IMR-90 (cell line): ENCODE data around the gene SUSD1. TPM values are rescaled to one million over a fixed set of nuclear protein-coding genes. Genes with fewer than 3 reads are reported as not detected.

Source experiments
- ATAC-seq: fragments of 200-7000 bp; cut with Tn5 transposase; 2 replicates; pipeline ENCODE4 v1.9.1; 2020; ENCODE audit warnings: low read depth, mild to moderate bottlenecking, moderate library complexity
- BruUV-seq: library from RNA; stranded (reverse); fragments of 400-500 nt; replicated peaks from 2 replicates; lab custom pipeline; 2021; lab: Mats Ljungman, UMichigan
- CTCF ChIA-PET: fragments of 300-600 bp; formaldehyde crosslinking; extraction: SDS; loops from one replicate; lab custom pipeline; 2021; ENCODE audit warnings: antibody characterized with exemption; lab: Yijun Ruan, JAX
- POLR2A ChIA-PET: fragments of 300-600 bp; sonication (Branson Sonifier 250); formaldehyde crosslinking; loops from one replicate; lab custom pipeline; 2022; ENCODE audit warnings: antibody characterized with exemption; ENCODE audit not compliant: unreplicated experiment; lab: Charles Lee
- DNase-seq: peaks from one replicate; pipeline ENCODE4 v3.0.0; 2013
- H2AFZ ChIP-seq: replicated peaks from 2 replicates; pipeline ENCODE3; 2013; ENCODE audit warnings: low read length, mild to moderate bottlenecking; ENCODE audit not compliant: poor library complexity
- H2AK5ac ChIP-seq: 2 replicates; pipeline ENCODE4 v1.6.1; 2013; ENCODE audit warnings: low read depth, low read length, inconsistent platforms
- H2AK9ac ChIP-seq: replicated peaks from 2 replicates; pipeline ENCODE3; 2013; ENCODE audit warnings: mild to moderate bottlenecking, low read depth, low read length, moderate library complexity; ENCODE audit not compliant: poor library complexity
- H2BK120ac ChIP-seq: 2 replicates; pipeline ENCODE4 v1.6.1; 2013; ENCODE audit warnings: low read depth, low read length, inconsistent platforms
- H2BK15ac ChIP-seq: 3 replicates; pipeline ENCODE4 v1.6.1; 2013; ENCODE audit warnings: low read depth, low read length, inconsistent platforms
- H2BK20ac ChIP-seq: 2 replicates; pipeline ENCODE4 v1.6.1; 2013; ENCODE audit warnings: low read depth, mild to moderate bottlenecking, inconsistent platforms, low read length, moderate library complexity
- H2BK5ac ChIP-seq: 2 replicates; pipeline ENCODE4 v1.6.1; 2013; ENCODE audit warnings: mild to moderate bottlenecking, low read depth, low read length, inconsistent platforms; ENCODE audit not compliant: poor library complexity, severe bottlenecking
- H3K14ac ChIP-seq: replicated peaks from 2 replicates; pipeline ENCODE4 v1.6.1; 2013; ENCODE audit warnings: low read depth, low read length, inconsistent platforms
- H3K18ac ChIP-seq: 2 replicates; pipeline ENCODE4 v1.6.1; 2013; ENCODE audit warnings: low read depth, low read length, control low read depth
- H3K23ac ChIP-seq: 2 replicates; pipeline ENCODE4 v1.6.1; 2013; ENCODE audit warnings: low read depth, low read length, inconsistent platforms
- H3K27ac ChIP-seq: 2 replicates; pipeline ENCODE4 v1.5.1; 2013; ENCODE audit warnings: mild to moderate bottlenecking, control low read depth, low read length; ENCODE audit not compliant: insufficient read depth
- H3K27me3 ChIP-seq: 2 replicates; pipeline ENCODE4 v1.6.1; 2013; ENCODE audit warnings: low read length; ENCODE audit not compliant: control insufficient read depth, insufficient read depth
- H3K36me3 ChIP-seq: 2 replicates; pipeline ENCODE4 v1.6.1; 2013; ENCODE audit warnings: low read length, mixed read lengths; ENCODE audit not compliant: control insufficient read depth, insufficient read depth
- H3K4ac ChIP-seq: 2 replicates; pipeline ENCODE4 v1.6.1; 2013; ENCODE audit warnings: low read depth, low read length, inconsistent platforms
- H3K4me1 ChIP-seq: 2 replicates; pipeline ENCODE4 v1.6.1; 2013; ENCODE audit warnings: low read length, mixed read lengths; ENCODE audit not compliant: control insufficient read depth, insufficient read depth
- H3K4me2 ChIP-seq: 2 replicates; pipeline ENCODE4 v1.6.1; 2013; ENCODE audit warnings: low read depth, mild to moderate bottlenecking, control low read depth, low read length, moderate library complexity
- H3K4me3 ChIP-seq: 2 replicates; pipeline ENCODE4 v1.5.1; 2013; ENCODE audit warnings: low read depth, mild to moderate bottlenecking, control low read depth, low read length, moderate library complexity; ENCODE audit not compliant: insufficient read depth
- H3K56ac ChIP-seq: 2 replicates; pipeline ENCODE4 v1.6.1; 2013; ENCODE audit warnings: low read length, inconsistent platforms; ENCODE audit not compliant: insufficient read depth; ENCODE audit errors: extremely low read depth
- H3K79me1 ChIP-seq, 2 experiments: 2 replicates each; pipeline ENCODE4 v1.6.1; 2013; ENCODE audit warnings: low read length in 2 of 2, inconsistent platforms in 1 of 2, low read depth in 1 of 2
- H3K9ac ChIP-seq: 2 replicates; pipeline ENCODE4 v1.6.1; 2013; ENCODE audit warnings: low read depth, low read length, control low read depth
- H3K9me1 ChIP-seq: 2 replicates; pipeline ENCODE4 v1.6.1; 2013; ENCODE audit warnings: low read length, inconsistent platforms; ENCODE audit not compliant: insufficient read depth
- H3K9me3 ChIP-seq: 2 replicates; pipeline ENCODE4 v1.6.1; 2013; ENCODE audit warnings: low read length; ENCODE audit not compliant: control insufficient read depth, insufficient read depth
- H4K20me1 ChIP-seq: 2 replicates; pipeline ENCODE4 v1.6.1; 2013; ENCODE audit warnings: low read length, inconsistent platforms; ENCODE audit not compliant: insufficient read depth
- H4K5ac ChIP-seq: 2 replicates; pipeline ENCODE4 v1.6.1; 2013; ENCODE audit warnings: mild to moderate bottlenecking, low read depth, low read length, control low read depth
- H4K8ac ChIP-seq, 2 experiments: 2 replicates each; pipeline ENCODE4 v1.6.1; 2013; ENCODE audit warnings: low read depth in 2 of 2, low read length in 2 of 2, control low read depth in 1 of 2, inconsistent platforms in 1 of 2
- H4K91ac ChIP-seq: 2 replicates; pipeline ENCODE4 v1.6.1; 2013; ENCODE audit warnings: low read depth, low read length, inconsistent platforms; ENCODE audit not compliant: insufficient read depth
- MAFK ChIP-seq: IDR thresholded peaks from 2 replicates; pipeline ENCODE4 v1.6.1; 2012; ENCODE audit warnings: low read depth, low read length, improper control_type of control experiment
- MAZ ChIP-seq: IDR thresholded peaks from 2 replicates; pipeline ENCODE4 v1.6.1; 2012; ENCODE audit warnings: low read depth, mild to moderate bottlenecking, low read length, improper control_type of control experiment, moderate library complexity, borderline replicate concordance
- MXI1 ChIP-seq: IDR thresholded peaks from 2 replicates; pipeline ENCODE4 v1.6.1; 2012; ENCODE audit warnings: low read depth, mild to moderate bottlenecking, low read length, moderate library complexity, borderline replicate concordance
- NFE2L2 ChIP-seq: fragments of 150-350 bp; IDR thresholded peaks from 2 replicates; pipeline ENCODE4 v1.6.1; 2016; ENCODE audit warnings: low read depth, mild to moderate bottlenecking, low read length
- POLR2A ChIP-seq: IDR thresholded peaks from 2 replicates; pipeline ENCODE4 v1.6.1; 2012; ENCODE audit warnings: mild to moderate bottlenecking, low read depth, low read length
- RAD21 ChIP-seq: IDR thresholded peaks from 2 replicates; pipeline ENCODE4 v1.6.1; 2012; ENCODE audit warnings: low read length, improper control_type of control experiment
- WGBS, 2 experiments: methylation state at CpG; one replicate each; pipeline versions ENCODE4 v1.1.5 to v1.1.7; 2013; ENCODE audit warnings: missing lambda C conversion rate in 2 of 2; ENCODE audit not compliant: insufficient read length in 1 of 2; ENCODE audit errors: extremely low coverage in 2 of 2; 5-methylcytosine and 5-hydroxymethylcytosine counted together
- dilution Hi-C: fragments of 300-500 bp; cut with HindIII; formaldehyde crosslinking; loops from one replicate; pipeline ENCODE4 v1.14.3; 2018; ENCODE audit warnings: low sequenced_read_pairs; ENCODE audit not compliant: unreplicated experiment
- in situ Hi-C: fragments of 300-500 bp; cut with MboI; formaldehyde crosslinking; loops from 3 replicates; pipeline ENCODE4 v1.14.3; 2019; ENCODE audit warnings: low sequenced_read_pairs, inconsistent platforms, mixed read lengths
- intact Hi-C: fragments of 100-400 bp; cut with micrococcal nuclease; formaldehyde crosslinking; loops from 2 replicates; pipeline ENCODE4 v1.10.0; 2022
- polyA plus RNA-seq, 3 experiments: library from polyadenylated mRNA; depleted of rRNA; stranded (reverse); fragments of >200 nt; gene quantifications; 2 replicates each; pipeline ENCODE4 v1.2.3, GENCODE V29; 2012; ENCODE audit warnings: low replicate concordance in 1 of 3
- total RNA-seq: library from RNA; depleted of rRNA; stranded (reverse); fragments of >200 nt; gene quantifications from 2 replicates; pipeline ENCODE4 v1.2.3, GENCODE V29; 2012

The SUSD1 gene
- total and polyA plus RNA-seq, 2 of the 4 experiments (the other 2 are of a cell fraction), result 4.0 to 4.7 TPM

- ATAC-seq, result no peak
- no peaks in the 10 kb centered on the region for H3K36me3 ChIP-seq
- peaks cover 19% of the 10 kb centered on the region for H3K9me1 ChIP-seq
- H4K20me1 ChIP-seq, result no peaks in the 10 kb centered on the region
- no peak overlapping the region for H3K4me3 ChIP-seq
- peak overlapping the region; percentile 83 for H3K4ac ChIP-seq
- peaks cover 4% of the 10 kb centered on the region for H3K4me1 ChIP-seq
- peaks cover 4% of the 10 kb centered on the region; the same call in 1 of the 2 replicates for H3K27me3 ChIP-seq
- in situ Hi-C loops (no loop called here), intact Hi-C loops (no loop called here), dilution Hi-C loops (no loop called here)
- no peak overlapping the region for H3K18ac ChIP-seq
- peak overlapping the region; percentile 17; the same call in 1 of the 2 replicates for H4K5ac ChIP-seq
- peak overlapping the region; percentile 82 for H2AK9ac ChIP-seq
- peak overlapping the region; percentile 35 to 88; a peak in 3 of 4 replicates for H4K8ac ChIP-seq
- no peak overlapping the region for H3K14ac ChIP-seq
- no peak overlapping the region for H3K27ac ChIP-seq
- 0 out of 2 replicates have a peak overlapping the region, but pooled peaks have one; percentile 48 for H3K23ac ChIP-seq
- H3K9ac ChIP-seq, result no peak overlapping the region
- H2BK15ac ChIP-seq, result no peak overlapping the region
- peak overlapping the region; percentile 76; the same call in 1 of the 2 replicates for H2AK5ac ChIP-seq
- no peak overlapping the region for H2BK5ac ChIP-seq
- ChIA-PET POLR2A (no interaction called here), CTCF (no interaction called here)
- DNase-seq, result no peak
- H2BK120ac ChIP-seq, result no peak overlapping the region
- peak overlapping the region; percentile 70; the same call in 1 of the 2 replicates for H4K91ac ChIP-seq
- peaks cover 4 to 16% of the 10 kb centered on the region in 2 experiments; a peak in 3 of 4 replicates for H3K79me1 ChIP-seq
- no peak overlapping the region for H3K4me2 ChIP-seq
- no peaks in the 10 kb centered on the region for H3K9me3 ChIP-seq
- no peak overlapping the region for H2BK20ac ChIP-seq
- TF ChIP-seq RAD21, result no peak
- TF ChIP-seq MAZ, result no peak
- TF ChIP-seq NFE2L2, result no peak
- no peak for TF ChIP-seq MXI1
- TF ChIP-seq MAFK, result no peak
- TF ChIP-seq POLR2A, result no peak
- WGBS, 2 experiments, result 87% methylated on average over 7 of the region's 17 CpGs; no CpG with 5 or more reads in 1 of the 2 experiments
- H2AFZ ChIP-seq, result peak overlapping the region; percentile 95
- H3K56ac ChIP-seq, result no peak overlapping the region
- no TSS peak for BruUV-seq
These were observed 759 bp upstream of the SUSD1 start for GRCh38 chr9:112175796-112176315.
